AG09319 (cell line): ENCODE measurements around the gene PCK1.

Source experiments
- DNase-seq: peaks from one replicate; pipeline ENCODE4 v3.0.0-alpha.2; 2010; ENCODE audit warnings: low read depth; ENCODE audit errors: extremely low read depth
- TF ChIP-seq, protein P1 (sequence below): IDR thresholded peaks from 2 replicates; pipeline ENCODE4 v1.5.1; 2011; ENCODE audit warnings: low read depth, mild to moderate bottlenecking, inconsistent platforms, low read length, moderate library complexity

Gene PCK1

DNA sequence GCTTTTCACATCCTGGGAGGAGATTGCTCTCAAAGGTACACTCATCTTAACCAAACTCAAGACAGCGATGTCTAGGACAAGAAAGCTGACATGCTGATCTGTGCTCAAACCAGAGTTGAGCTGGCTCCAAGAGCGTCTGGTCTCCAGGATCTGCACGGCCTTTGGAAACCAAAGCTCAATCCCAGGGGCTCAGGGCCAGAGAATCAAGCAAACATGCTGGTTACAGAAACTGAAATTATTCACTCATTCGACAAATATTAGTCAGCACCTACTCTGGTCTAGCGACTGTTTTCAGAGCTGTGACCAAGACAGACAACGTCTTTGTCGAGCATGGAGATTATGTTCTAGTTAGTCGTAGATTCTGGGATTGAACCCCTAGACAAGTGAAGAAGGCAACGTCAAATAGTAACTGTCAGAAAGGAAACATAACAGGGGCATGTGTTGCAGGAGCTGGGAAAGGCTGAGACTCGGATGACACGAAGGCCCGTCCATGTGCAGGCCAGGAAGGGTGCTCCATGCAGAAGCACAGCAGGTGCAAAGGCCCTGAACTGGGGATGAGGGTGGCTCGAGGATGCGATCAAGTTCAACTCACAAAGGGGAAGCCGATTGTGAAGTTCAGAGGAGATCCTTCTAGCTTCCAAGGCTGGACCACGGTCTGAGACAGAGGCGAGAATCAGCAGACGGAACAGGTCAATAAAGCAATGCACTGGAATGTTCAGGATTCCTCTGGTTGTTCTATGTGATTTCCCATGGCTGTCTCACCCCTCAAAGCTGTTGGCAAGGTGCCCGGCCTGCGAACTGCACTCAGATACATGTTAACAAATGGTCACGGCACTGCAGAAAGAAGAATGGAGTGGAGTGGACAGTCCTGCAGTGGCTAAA lies 12.5 kb upstream of the PCK1 start:
- TF ChIP-seq, protein P1, sequence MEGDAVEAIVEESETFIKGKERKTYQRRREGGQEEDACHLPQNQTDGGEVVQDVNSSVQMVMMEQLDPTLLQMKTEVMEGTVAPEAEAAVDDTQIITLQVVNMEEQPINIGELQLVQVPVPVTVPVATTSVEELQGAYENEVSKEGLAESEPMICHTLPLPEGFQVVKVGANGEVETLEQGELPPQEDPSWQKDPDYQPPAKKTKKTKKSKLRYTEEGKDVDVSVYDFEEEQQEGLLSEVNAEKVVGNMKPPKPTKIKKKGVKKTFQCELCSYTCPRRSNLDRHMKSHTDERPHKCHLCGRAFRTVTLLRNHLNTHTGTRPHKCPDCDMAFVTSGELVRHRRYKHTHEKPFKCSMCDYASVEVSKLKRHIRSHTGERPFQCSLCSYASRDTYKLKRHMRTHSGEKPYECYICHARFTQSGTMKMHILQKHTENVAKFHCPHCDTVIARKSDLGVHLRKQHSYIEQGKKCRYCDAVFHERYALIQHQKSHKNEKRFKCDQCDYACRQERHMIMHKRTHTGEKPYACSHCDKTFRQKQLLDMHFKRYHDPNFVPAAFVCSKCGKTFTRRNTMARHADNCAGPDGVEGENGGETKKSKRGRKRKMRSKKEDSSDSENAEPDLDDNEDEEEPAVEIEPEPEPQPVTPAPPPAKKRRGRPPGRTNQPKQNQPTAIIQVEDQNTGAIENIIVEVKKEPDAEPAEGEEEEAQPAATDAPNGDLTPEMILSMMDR = no peak
- no peak for DNase-seq

DNA sequence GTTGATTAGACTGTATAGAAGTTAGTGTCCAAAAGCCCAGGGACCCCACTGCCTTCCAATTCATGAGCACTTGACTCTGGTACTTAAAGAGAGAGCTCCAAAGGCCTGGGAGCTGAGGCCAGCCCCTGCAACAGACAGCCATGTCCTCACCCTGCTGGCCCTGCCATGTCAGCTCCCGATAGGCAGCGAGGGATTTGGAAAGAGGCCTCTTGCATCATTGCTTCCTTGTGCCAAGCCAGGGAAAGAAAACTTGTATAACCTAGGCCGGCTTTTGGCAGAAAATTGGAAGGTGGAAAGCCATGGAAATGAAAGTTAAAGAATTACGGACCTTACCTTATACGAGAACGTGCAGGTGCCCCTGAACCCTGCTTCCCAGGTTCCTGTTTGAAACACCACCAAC lies 8.4 kb upstream of the PCK1 start:
- DNase-seq = no peak
- TF ChIP-seq, protein P1 = no peak

DNA sequence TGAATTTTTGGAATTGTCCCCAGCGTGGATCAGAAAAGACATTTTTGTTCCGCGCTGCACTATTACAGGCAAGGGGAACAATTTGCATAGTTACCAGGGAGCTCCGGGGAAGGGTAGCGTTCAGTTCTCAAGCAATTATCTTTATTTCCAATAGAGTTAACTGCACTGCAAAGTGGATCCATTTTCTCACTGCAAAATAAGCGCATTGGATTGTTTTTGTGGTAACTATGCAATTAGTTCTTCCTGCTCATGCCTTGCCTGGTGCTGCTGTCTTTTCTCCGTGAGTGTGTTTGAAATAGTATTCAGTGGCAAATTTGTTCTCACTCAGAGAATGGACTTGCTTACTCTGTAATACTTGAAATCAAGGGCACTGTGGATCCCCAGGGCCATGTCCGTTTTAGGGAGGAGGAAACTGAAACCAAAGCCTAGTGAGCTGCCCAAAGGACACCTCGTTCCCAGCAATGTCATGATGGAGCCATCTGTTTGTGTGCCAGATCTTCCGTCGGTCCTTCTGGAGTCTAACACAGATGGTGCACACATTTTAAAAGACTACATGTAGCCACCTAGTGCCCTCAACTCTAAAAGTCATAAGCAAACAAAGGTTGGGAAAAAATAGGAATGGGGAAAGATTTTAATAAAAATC lies 7.4 kb upstream of the PCK1 start:
- TF ChIP-seq, protein P1 = no peak
- DNase-seq = no peak

DNA sequence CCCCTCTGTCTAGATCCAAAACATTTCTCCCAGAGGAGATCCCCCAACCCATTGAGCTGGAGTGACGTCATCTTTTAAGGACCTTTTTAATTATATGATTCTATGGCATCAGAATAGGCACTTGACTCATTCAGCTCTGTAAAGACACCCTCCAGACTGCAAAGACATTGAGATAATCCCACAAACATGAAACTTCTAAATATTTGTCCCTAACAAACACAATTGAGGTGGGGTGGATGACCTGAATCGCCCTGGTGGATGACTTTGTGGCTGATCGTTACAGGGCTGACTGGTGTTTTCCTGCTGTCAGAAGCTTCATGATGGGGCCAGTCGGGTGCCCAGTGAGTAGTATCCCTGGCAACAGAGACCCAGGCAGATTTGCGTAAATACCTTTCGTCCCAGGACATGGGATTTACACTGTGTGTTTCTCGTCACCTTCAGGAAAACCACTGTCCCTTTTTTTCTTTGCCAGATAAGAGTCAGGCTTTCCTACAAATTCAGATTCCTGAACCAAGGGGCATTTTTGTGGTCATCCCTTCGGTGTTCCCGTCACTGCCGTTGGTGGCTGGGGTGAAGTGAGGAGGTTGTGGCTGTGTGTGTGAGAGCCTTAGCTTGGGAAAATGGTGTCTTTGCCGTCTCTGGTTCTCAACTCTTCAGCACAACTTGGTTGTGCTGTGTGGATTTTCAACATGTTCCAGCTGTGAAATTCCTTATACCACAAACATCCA lies 5.3 kb upstream of the PCK1 start:
- no peak for DNase-seq

DNA sequence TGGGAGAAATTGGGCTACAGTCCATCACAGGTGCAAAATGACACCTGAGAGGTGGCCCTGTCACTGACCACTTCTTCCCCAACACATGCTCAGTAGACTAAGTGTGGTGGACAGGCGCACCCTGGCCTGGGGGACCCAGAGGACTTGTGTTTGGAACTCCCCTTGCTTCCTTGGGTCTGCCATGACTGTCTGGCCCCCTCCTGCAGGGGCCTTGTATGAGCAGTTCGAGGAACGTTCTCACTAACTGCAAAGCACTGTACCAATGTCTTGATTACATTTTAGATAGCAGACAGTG lies 4.0 kb upstream of the PCK1 start:
- TF ChIP-seq, protein P1 = no peak
- DNase-seq = no peak

More for the DNA sequence above, 5.3 kb upstream of the PCK1 start:
- TF ChIP-seq, protein P1 = no peak

DNA sequence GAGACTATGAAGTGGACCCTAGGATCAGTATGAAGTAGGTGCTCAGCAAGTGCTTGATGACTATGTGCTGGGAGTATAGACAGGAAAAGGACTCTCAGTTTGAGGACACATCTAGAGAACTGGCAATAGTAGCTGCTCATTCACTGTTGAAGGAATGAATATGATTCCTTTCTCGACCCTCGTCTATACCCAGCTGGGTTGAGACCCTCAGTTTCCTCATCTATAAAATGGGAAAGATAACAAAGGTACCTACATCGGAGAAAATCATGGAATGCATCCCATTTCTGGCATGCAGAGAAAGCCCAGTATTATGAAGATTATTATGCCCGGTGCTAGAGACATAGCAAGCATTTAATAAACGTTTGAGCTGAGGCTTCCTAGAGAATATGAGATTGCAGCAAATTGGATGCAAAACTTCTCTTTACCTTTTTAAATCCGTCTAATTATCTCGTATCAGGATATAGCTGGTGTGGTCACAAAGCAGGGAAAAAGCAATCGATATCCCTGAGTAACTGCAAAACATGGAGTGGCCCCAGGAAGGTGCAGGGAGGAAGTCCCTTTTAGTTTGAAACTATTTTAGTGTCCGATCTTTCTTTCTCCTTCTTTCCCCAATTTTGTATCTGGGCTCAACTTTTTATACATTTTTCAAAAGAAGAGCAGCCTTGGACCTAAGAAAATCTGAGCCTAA lies 2.8 kb upstream of the PCK1 start:
- no peak for DNase-seq
- TF ChIP-seq, protein P1 = no peak
